Measurements from ENCODE around the gene CTNS. TPM values are rescaled to one million over a fixed set of nuclear protein-coding genes. Genes with fewer than 3 reads are reported as not detected.

The CTNS gene
- total and polyA plus RNA-seq, 2 of the 13 experiments (the other 11 are each of a cell fraction or from before 2014, with no cell fraction given), result 9.5 to 13.7 TPM

DNA sequence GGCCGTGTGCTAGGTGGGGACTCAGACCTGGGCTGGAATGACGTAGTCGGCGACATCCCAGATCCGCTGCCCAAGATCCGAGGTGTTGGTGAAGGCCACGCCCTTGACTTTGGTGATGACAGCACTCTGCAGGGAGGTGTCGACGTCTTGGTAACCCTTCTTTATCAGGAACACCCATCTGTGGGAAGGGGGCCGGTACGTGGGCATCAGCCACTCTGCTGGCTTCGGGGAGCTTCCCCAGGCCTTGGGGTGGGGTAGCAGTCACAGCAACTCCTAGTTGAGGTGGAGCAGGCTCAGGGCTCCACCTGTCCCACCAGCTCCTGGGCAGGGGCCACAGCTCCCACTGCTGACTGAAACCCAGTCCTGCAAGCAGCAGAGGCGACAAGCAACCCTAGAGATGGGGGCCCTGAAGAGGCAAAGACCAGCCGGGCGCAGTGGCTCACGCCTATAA, 55.1 kb downstream of the CTNS start (continued):
- TF ChIP-seq, protein P1, sequence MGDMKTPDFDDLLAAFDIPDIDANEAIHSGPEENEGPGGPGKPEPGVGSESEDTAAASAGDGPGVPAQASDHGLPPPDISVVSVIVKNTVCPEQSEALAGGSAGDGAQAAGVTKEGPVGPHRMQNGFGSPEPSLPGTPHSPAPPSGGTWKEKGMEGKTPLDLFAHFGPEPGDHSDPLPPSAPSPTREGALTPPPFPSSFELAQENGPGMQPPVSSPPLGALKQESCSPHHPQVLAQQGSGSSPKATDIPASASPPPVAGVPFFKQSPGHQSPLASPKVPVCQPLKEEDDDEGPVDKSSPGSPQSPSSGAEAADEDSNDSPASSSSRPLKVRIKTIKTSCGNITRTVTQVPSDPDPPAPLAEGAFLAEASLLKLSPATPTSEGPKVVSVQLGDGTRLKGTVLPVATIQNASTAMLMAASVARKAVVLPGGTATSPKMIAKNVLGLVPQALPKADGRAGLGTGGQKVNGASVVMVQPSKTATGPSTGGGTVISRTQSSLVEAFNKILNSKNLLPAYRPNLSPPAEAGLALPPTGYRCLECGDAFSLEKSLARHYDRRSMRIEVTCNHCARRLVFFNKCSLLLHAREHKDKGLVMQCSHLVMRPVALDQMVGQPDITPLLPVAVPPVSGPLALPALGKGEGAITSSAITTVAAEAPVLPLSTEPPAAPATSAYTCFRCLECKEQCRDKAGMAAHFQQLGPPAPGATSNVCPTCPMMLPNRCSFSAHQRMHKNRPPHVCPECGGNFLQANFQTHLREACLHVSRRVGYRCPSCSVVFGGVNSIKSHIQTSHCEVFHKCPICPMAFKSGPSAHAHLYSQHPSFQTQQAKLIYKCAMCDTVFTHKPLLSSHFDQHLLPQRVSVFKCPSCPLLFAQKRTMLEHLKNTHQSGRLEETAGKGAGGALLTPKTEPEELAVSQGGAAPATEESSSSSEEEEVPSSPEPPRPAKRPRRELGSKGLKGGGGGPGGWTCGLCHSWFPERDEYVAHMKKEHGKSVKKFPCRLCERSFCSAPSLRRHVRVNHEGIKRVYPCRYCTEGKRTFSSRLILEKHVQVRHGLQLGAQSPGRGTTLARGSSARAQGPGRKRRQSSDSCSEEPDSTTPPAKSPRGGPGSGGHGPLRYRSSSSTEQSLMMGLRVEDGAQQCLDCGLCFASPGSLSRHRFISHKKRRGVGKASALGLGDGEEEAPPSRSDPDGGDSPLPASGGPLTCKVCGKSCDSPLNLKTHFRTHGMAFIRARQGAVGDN (CRISPR knock-in tag; IDR thresholded peaks at IDR 0.05), result peak; percentile 9; the same call in 1 of the 2 replicates

DNA sequence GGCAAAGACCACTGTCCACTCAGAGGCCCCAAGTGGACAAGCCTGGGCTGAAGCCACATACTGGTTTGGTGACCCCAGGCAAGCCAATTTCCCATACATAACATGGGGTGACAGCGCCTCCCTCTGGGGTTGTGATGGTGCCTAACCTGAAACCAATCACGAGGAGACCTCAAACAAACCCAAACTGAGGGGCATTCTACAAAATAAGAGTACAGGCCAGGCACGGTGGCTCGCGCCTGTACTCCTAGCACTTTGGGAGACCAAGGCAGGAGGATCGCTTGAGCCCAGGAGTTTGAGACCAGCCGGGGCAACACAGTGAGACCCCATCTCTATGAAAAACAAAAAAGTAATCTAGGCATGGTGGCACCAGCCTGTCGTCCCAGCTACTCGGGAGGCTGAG, 55.8 kb downstream of the CTNS start:
- no peak for FAIRE-seq
- POLR2A ChIA-PET, result no interaction called here

More for the DNA sequence above, 55.8 kb downstream of the CTNS start:
- TF ChIP-seq, protein P2, sequence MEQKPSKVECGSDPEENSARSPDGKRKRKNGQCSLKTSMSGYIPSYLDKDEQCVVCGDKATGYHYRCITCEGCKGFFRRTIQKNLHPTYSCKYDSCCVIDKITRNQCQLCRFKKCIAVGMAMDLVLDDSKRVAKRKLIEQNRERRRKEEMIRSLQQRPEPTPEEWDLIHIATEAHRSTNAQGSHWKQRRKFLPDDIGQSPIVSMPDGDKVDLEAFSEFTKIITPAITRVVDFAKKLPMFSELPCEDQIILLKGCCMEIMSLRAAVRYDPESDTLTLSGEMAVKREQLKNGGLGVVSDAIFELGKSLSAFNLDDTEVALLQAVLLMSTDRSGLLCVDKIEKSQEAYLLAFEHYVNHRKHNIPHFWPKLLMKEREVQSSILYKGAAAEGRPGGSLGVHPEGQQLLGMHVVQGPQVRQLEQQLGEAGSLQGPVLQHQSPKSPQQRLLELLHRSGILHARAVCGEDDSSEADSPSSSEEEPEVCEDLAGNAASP (CRISPR knock-in tag; IDR thresholded peaks at IDR 0.05; ENCODE audit: borderline replicate concordance), result no peak
- TF ChIP-seq, protein P3, sequence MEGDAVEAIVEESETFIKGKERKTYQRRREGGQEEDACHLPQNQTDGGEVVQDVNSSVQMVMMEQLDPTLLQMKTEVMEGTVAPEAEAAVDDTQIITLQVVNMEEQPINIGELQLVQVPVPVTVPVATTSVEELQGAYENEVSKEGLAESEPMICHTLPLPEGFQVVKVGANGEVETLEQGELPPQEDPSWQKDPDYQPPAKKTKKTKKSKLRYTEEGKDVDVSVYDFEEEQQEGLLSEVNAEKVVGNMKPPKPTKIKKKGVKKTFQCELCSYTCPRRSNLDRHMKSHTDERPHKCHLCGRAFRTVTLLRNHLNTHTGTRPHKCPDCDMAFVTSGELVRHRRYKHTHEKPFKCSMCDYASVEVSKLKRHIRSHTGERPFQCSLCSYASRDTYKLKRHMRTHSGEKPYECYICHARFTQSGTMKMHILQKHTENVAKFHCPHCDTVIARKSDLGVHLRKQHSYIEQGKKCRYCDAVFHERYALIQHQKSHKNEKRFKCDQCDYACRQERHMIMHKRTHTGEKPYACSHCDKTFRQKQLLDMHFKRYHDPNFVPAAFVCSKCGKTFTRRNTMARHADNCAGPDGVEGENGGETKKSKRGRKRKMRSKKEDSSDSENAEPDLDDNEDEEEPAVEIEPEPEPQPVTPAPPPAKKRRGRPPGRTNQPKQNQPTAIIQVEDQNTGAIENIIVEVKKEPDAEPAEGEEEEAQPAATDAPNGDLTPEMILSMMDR (CRISPR knock-in tag; IDR thresholded peaks at IDR 0.05), result peak; percentile 42
- TF ChIP-seq STAG1 (CRISPR knock-in tag; IDR thresholded peaks at IDR 0.05) (peak; percentile 27; the same call in 1 of the 2 replicates), ZNF326 (CRISPR knock-in tag; IDR thresholded peaks at IDR 0.05; ENCODE audit: borderline replicate concordance) (no peak), ZNF121 (CRISPR knock-in tag; IDR thresholded peaks at IDR 0.05) (peak; percentile 71)
- TF ChIP-seq, protein P4, sequence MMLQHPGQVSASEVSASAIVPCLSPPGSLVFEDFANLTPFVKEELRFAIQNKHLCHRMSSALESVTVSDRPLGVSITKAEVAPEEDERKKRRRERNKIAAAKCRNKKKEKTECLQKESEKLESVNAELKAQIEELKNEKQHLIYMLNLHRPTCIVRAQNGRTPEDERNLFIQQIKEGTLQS (CRISPR knock-in tag; IDR thresholded peaks at IDR 0.05), result no peak
- CTCF ChIA-PET (ENCODE audit: low intra/inter-chr PET ratio, low total read pairs), result no interaction called here
- intact Hi-C loops (cut with micrococcal nuclease; ENCODE audit: unreplicated experiment) (no loop called here), in situ Hi-C loops (cut with HindIII; ENCODE audit: extremely low pct_ligation_motif_present, low pct_unique_long_range_greater_than_20kb) (no loop called here)
- Histone ChIP-seq H2AFZ (ENCODE audit: low read length) (no peak overlapping the region), H3K4me2 (ENCODE audit: low read depth, low read length) (no peak overlapping the region), H3K4me3 (replicated peaks in 1 of 3; ENCODE audit: insufficient read depth in 1 of 3, low read depth in 2 of 3, low read length in 3 of 3) (no peak overlapping the region), H3K36me3 (replicated peaks in 1 of 2; ENCODE audit: control insufficient read depth in 1 of 2, insufficient read depth in 2 of 2, low read length in 2 of 2) (no peaks in the 10 kb centered on the region), H3K9ac (ENCODE audit: insufficient read depth, low read depth, low read length) (no peak overlapping the region), H3K27me3 (ENCODE audit: control insufficient read depth in 1 of 2, insufficient read depth in 2 of 2, low read length in 2 of 2) (peaks cover 0 to 22% of the 10 kb centered on the region in 2 experiments; a peak in 2 of 5 replicates), H3K79me2 (ENCODE audit: insufficient read depth, low read length) (no peaks in the 10 kb centered on the region), H4K20me1 (ENCODE audit: insufficient read depth, low read length) (no peaks in the 10 kb centered on the region), H3K27ac (ENCODE audit: extremely low read length, insufficient read depth, low read length) (no peak overlapping the region), H3K9me3 (ENCODE audit: low read length) (no peaks in the 10 kb centered on the region), H3K4me1 (ENCODE audit: insufficient read depth, low read length) (peaks cover 17% of the 10 kb centered on the region)
- ATAC-seq (no peak), DNase-seq (ENCODE audit: low spot score) (no peak)
- 71% methylated on average over 9 of the region's 9 CpGs for WGBS (ENCODE audit: low lambda C conversion rate)
- no TSS peak for BruUV-seq (replicated peaks)

All from HepG2 (cell line).